HCT116 (cell line): ENCODE results near the gene CELF1.

Source experiments
- CEBPB ChIP-seq: IDR thresholded peaks from 2 replicates; pipeline ENCODE4 v1.6.1; 2012; ENCODE audit warnings: low read depth
- CTCF ChIP-seq, 3 experiments: fragments of 200-600 bp in 1 of 3; sonication (generic) in 1 of 3; IDR thresholded peaks in 2 of 3; conservative IDR thresholded peaks in 1 of 3; 2 replicates each; pipeline ENCODE4 v1.5.1; 2012 to 2017; ENCODE audit warnings: low read depth in 2 of 3, low read length in 2 of 3, antibody characterized with exemption in 1 of 3, borderline replicate concordance in 1 of 3, control low read depth in 1 of 3, mild to moderate bottlenecking in 1 of 3, mixed read lengths in 1 of 3, mixed run types in 1 of 3, moderate library complexity in 1 of 3; ENCODE audit not compliant: insufficient read depth in 1 of 3
- EZH2 ChIP-seq: fragments of 200-600 bp; sonication (generic); IDR thresholded peaks from 2 replicates; pipeline ENCODE4 v1.6.1; 2017; ENCODE audit warnings: antibody characterized with exemption, mixed run types
- EZH2phosphoT487 ChIP-seq: fragments of 200-600 bp; IDR thresholded peaks from 2 replicates; pipeline ENCODE4 v1.6.1; 2018; ENCODE audit warnings: antibody characterized with exemption, borderline replicate concordance
- JUND ChIP-seq: IDR thresholded peaks from 2 replicates; pipeline ENCODE4 v1.6.1; 2012
- MAX ChIP-seq: IDR thresholded peaks from 2 replicates; pipeline ENCODE4 v1.6.1; 2012
- POLR2A ChIP-seq: IDR thresholded peaks from 2 replicates; pipeline ENCODE4 v1.7.0; 2011; ENCODE audit warnings: borderline replicate concordance; ENCODE audit not compliant: insufficient read depth, insufficient read length; ENCODE audit errors: extremely low read depth
- POLR2AphosphoS5 ChIP-seq: IDR thresholded peaks from 2 replicates; pipeline ENCODE4 v1.6.1; 2011; ENCODE audit warnings: mild to moderate bottlenecking, low read depth, low read length, moderate library complexity
- RAD21 ChIP-seq: IDR thresholded peaks from 2 replicates; pipeline ENCODE4 v1.6.1; 2012; ENCODE audit warnings: low read depth, mild to moderate bottlenecking
- REST ChIP-seq: IDR thresholded peaks from 2 replicates; pipeline ENCODE4 v1.6.1; 2012; ENCODE audit warnings: low read depth
- SP1 ChIP-seq: IDR thresholded peaks from 2 replicates; pipeline ENCODE4 v1.6.1; 2012; ENCODE audit warnings: low read depth
- ZNF274 ChIP-seq: fragments of 200-500 bp; sonication (Bioruptor generic); IDR thresholded peaks from 2 replicates; pipeline ENCODE4 v1.6.1; 2014; ENCODE audit warnings: mild to moderate bottlenecking, low read depth, low read length, inconsistent platforms

GRCh38 chr11:47510209-47510608 lies 42.7 kb downstream of the CELF1 start:
- no peak for TF ChIP-seq POLR2A
- no peak for TF ChIP-seq CTCF (IDR thresholded peaks at IDR 0.05 in 2 of 3, conservative IDR thresholded peaks at IDR 0.05 in 1 of 3; ENCODE audit: borderline replicate concordance in 1 of 3, insufficient read depth in 1 of 3, low read depth in 2 of 3, low read length in 2 of 3)
- TF ChIP-seq EZH2: no peak
- TF ChIP-seq REST: no peak
- TF ChIP-seq EZH2phosphoT487: no peak
- TF ChIP-seq MAX: no peak
- TF ChIP-seq RAD21: no peak
- no peak for TF ChIP-seq POLR2AphosphoS5
- no peak for TF ChIP-seq CEBPB
- TF ChIP-seq SP1: no peak
- no peak for TF ChIP-seq JUND
- TF ChIP-seq ZNF274: no peak
